ENCODE data around the gene RPS28.

The RPS28 gene

GRCh38 chr19:8319807-8320520 is 1.3 kb upstream of the RPS28 start:
- DNase-seq (ENCODE audit: low spot score): no peak
- no peak for FAIRE-seq

DNA sequence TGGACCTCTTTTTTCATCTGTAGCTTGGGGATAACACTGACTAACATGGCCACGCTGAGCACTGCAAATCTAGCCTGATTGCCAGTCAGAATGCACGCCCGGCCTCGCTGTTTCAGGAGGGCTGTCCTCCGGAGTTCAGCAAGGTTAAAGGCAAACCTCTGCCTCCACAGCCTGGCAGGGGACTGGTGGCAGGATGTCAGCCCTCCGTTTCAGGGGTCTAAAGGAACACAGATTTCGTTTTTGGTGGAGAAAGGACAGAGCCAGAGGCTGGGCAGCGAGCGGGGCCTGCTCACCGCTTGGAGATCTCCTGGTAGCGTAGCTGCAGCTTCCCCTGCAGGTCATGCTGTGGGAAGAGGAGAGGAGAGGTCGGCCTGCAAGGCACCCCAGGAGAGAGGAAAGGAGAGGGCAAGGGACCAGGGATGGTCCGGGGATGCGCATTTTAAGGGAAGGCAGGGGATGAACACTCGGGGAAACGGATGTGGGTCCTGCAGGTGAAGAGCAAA is 681 bp upstream of the RPS28 start:
- DNase-seq (ENCODE audit: low spot score) (no peak), FAIRE-seq (no peak)

GRCh38 chr19:8321986-8322637 is 816 bp downstream of the RPS28 start:
- FAIRE-seq: no peak
- DNase-seq (ENCODE audit: low spot score): no peak

- no peak for DNase-seq (ENCODE audit: low spot score)
- no peak for FAIRE-seq
Observed at GRCh38 chr19:8322638-8322997, 1.3 kb downstream of the RPS28 start.

GRCh38 chr19:8323781-8324185 is 2.5 kb downstream of the RPS28 start:
- FAIRE-seq (no peak), DNase-seq (ENCODE audit: low spot score) (no peak)

- FAIRE-seq: no peak
- DNase-seq (ENCODE audit: low spot score): no peak
Observed at GRCh38 chr19:8324186-8325050, 3.1 kb downstream of the RPS28 start.

GRCh38 chr19:8325454-8325853 is 4.2 kb downstream of the RPS28 start:
- no peak for FAIRE-seq

GRCh38 chr19:8329996-8330395 is 8.7 kb downstream of the RPS28 start:
- no peak for DNase-seq (ENCODE audit: low spot score)
- FAIRE-seq: no peak

More at GRCh38 chr19:8325454-8325853, 4.2 kb downstream of the RPS28 start:
- DNase-seq (ENCODE audit: low spot score): no peak

DNA sequence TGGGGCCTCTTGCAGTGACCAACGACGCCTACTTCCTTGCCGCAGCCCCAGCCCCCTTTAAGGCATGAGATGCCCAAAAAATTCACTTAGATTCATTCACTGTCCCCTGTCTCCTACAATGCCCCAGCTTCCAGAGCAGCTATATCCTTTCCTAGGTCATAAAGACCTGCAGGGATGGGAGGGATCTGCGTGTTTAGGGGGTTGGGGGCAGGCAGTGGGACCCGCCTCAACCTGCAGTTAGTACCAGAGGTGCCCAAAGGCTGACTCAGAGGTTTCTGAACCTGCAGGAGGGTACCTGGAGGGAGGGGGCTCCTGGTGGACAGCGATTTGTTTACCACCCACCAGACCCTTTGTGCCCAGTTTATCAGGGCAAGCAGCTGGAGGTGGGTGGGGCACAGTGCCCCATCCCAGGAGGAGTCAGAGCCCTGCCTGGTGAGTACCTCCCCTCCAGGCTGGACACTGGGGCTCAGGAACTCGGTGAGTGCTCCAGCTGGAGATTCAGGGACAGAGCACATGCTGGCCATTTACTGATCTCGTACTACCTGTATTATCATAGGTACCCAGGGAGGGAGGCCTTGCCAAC is 10.1 kb downstream of the RPS28 start:
- DNase-seq (ENCODE audit: low spot score) (no peak), FAIRE-seq (no peak)

- FAIRE-seq (no peak), DNase-seq (ENCODE audit: low spot score) (no peak)
Observed at GRCh38 chr19:8332976-8333766, 11.9 kb downstream of the RPS28 start.

DNA sequence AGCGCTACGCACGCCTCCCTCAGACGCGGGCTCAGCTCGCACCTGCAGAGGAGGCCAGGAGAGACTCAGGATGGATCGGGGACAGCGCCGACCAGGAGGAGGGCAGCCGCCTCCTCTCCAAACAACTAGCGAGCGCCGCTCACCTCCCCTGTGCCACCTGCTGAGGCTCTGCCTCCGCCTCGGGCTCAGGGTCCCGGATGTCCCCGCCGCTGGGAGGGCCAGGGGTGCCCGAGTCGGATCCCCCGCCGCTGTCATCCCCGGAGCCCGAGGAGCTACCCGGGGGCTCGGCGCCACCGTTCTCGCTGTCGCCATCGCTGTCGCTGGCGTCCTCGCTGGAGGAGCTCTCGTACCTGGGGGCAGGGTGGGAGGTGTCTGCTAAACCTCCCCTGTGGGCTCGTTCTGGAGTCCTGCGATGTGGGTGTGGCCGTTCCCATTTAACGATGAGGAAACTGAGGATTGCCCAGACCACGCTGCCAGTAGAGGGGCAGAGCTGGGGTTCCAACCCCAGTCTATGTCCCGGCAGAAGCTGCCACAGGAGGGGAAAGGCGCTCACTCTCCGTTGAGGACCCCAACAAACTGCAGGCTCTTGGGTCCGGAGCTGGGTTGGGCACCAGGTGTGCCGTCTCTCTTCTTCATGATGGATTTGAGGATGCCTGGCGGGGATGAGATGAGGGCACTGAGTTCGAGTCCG is 12.6 kb downstream of the RPS28 start:
- DNase-seq (ENCODE audit: low spot score): no peak
- no peak for FAIRE-seq

GRCh38 chr19:8334458-8335342 is 13.4 kb downstream of the RPS28 start:
- FAIRE-seq (no peak), DNase-seq (ENCODE audit: low spot score) (no peak)

DNA sequence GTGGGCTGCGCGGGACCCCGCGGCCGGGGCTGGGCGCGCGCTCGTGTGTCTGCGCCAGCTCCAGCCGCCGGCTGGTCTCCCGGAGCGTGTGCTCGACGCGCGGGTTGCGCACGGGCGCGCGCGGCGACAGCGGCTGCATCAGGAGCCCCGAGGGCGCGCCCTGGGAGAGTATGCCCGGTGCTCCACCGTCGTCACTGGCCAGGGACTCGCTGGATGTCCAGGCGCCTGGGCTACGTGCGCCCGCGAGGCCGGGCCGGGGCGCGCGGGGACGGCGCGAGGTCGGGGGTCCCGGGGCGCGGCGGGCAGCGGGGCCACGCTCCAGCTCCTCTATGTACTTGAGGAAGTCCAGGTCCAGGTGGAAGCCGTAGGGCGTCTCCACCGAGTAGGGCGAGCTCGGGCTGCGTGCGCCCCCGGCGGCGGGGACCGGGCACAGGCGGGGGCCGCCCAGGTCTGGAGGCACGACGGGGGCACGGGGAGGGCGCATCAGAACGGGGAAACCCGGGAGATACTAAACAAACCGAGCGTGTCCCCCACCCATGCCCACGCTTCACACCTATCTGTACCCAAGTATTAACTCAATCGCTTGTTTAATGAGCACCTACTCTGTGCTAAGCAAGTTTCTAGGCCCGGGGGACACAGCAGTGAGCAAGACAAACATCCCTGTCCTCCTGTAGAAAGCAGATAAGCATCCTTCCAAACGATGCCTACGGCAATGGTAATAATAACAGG is 14.2 kb downstream of the RPS28 start:
- FAIRE-seq (no peak), DNase-seq (ENCODE audit: low spot score) (no peak)

GRCh38 chr19:8336072-8336569 is 14.8 kb downstream of the RPS28 start:
- DNase-seq (ENCODE audit: low spot score) (no peak), FAIRE-seq (no peak)

GRCh38 chr19:8336660-8337059 is 15.4 kb downstream of the RPS28 start:
- FAIRE-seq: no peak
- no peak for DNase-seq (ENCODE audit: low spot score)

GRCh38 chr19:8337728-8338127 is 16.4 kb downstream of the RPS28 start:
- FAIRE-seq (no peak), DNase-seq (ENCODE audit: low spot score) (no peak)

DNA sequence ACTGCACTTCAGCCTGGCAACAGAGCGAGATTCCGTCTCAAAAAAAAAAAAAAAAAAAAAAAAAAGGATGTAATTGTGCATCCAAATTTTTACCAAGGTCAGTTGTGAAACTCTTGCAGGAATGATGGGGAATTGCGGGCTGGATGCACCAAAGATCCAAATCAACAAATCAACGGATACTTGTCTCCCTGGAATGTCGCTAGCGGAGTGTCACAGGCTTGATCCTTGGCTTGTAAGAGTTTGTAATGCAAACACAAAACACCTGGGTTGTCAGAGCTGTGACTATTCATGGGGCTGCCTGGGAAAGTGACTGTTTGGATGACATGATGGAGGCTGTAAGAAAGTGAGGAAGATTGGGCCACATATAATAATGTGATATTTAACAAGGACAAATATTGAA is 17.5 kb downstream of the RPS28 start:
- FAIRE-seq (no peak), DNase-seq (ENCODE audit: low spot score) (no peak)

GRCh38 chr19:8340341-8341096 is 19.2 kb downstream of the RPS28 start:
- DNase-seq (ENCODE audit: low spot score) (no peak), FAIRE-seq (no peak)

Measured in RCC 7860 (cell line).